B cell (primary cell): ENCODE data around the gene BCOR. TPM values are rescaled to one million over a fixed set of nuclear protein-coding genes. Genes with fewer than 3 reads are reported as not detected.

Experiments used
- ATAC-seq: fragments of 200-7000 bp; cut with Tn5 transposase; one replicate; pipeline ENCODE4 v1.10.0; 2021; ENCODE audit warnings: low read depth, mild to moderate bottlenecking, moderate number of reproducible peaks, moderate library complexity
- CTCF ChIA-PET: fragments of 350-600 bp; sonication (Branson Sonifier 250); formaldehyde crosslinking; loops from one replicate; lab custom pipeline; 2021; ENCODE audit warnings: antibody characterized with exemption, inconsistent platforms; lab: Charles Lee
- POLR2A ChIA-PET: fragments of 350-600 bp; sonication (Branson Sonifier 250); formaldehyde crosslinking; loops from one replicate; lab custom pipeline; 2021; ENCODE audit warnings: antibody characterized with exemption; lab: Charles Lee
- DNase-seq: peaks from one replicate; pipeline ENCODE4 v3.0.0; 2013
- H2AFZ ChIP-seq: 2 replicates; pipeline ENCODE4 v1.6.1; 2012; ENCODE audit warnings: mild to moderate bottlenecking, low read depth, low read length; ENCODE audit not compliant: insufficient read depth, poor library complexity, severe bottlenecking
- H3K27ac ChIP-seq, 2 donors: 1 replicate in 1 of 2; 2 replicates in 1 of 2; pipeline ENCODE4 v1.5.1; 2012 to 2013; ENCODE audit warnings: low read length in 2 of 2, mild to moderate bottlenecking in 2 of 2, moderate library complexity in 1 of 2
- H3K27me3 ChIP-seq, 4 experiments: fragments of 200-600 bp in 1 of 4; sonication (generic) in 1 of 4; replicated peaks in 1 of 4; 1 replicate in 2 of 4; 2 replicates in 2 of 4; pipeline versions ENCODE4 v1.6.1 to v1.7.0; 2013 to 2016; ENCODE audit warnings: low read length in 3 of 4, mild to moderate bottlenecking in 2 of 4, mixed read lengths in 1 of 4, moderate library complexity in 1 of 4; ENCODE audit not compliant: insufficient read depth in 4 of 4, control insufficient read depth in 3 of 4; ENCODE audit errors: control extremely low read depth in 1 of 4
- H3K36me3 ChIP-seq, 2 experiments: replicated peaks in 1 of 2; 1 replicate in 1 of 2; 2 replicates in 1 of 2; pipeline versions ENCODE4 v1.6.1 to v1.7.1; 2013; ENCODE audit warnings: low read length in 1 of 2; ENCODE audit not compliant: insufficient read depth in 2 of 2, control insufficient read depth in 1 of 2; ENCODE audit errors: control extremely low read depth in 1 of 2, extremely low read depth in 1 of 2
- H3K4me1 ChIP-seq, 2 donors: fragments of 200-600 bp in 1 of 2; sonication (generic) in 1 of 2; 1 replicate in 1 of 2; 2 replicates in 1 of 2; pipeline versions ENCODE4 v1.5.1 to v1.6.1; 2013 to 2017; ENCODE audit warnings: low read length in 2 of 2; ENCODE audit not compliant: control insufficient read depth in 2 of 2, insufficient read depth in 2 of 2
- H3K4me2 ChIP-seq: replicated peaks from 2 replicates; pipeline ENCODE3; 2012; ENCODE audit warnings: mild to moderate bottlenecking, low read depth, low read length; ENCODE audit not compliant: poor library complexity, severe bottlenecking
- H3K4me3 ChIP-seq, 5 experiments: fragments of 200-600 bp in 1 of 5; sonication (generic) in 1 of 5; 1 replicate in 3 of 5; 2 replicates in 2 of 5; pipeline versions ENCODE4 v1.5.1 to v1.7.0; 2011 to 2016; ENCODE audit warnings: low read length in 4 of 5, mild to moderate bottlenecking in 4 of 5, low read depth in 2 of 5, control low read depth in 1 of 5, moderate library complexity in 1 of 5; ENCODE audit not compliant: insufficient read depth in 1 of 5; ENCODE audit errors: control extremely low read depth in 1 of 5, extremely low read depth in 1 of 5
- H3K79me2 ChIP-seq: fragments of 200-600 bp; sonication (generic); one replicate; pipeline ENCODE4 v1.6.0; 2016; ENCODE audit warnings: low read length; ENCODE audit not compliant: control insufficient read depth, insufficient read depth
- H3K9ac ChIP-seq: fragments of 200-600 bp; sonication (generic); 2 replicates; pipeline ENCODE4 v1.6.1; 2017; ENCODE audit warnings: mild to moderate bottlenecking, low read length, moderate library complexity
- H3K9me3 ChIP-seq, 3 donors: one replicate each; pipeline versions ENCODE4 v1.6.1 to v1.7.1; 2013; ENCODE audit warnings: low read length in 2 of 3; ENCODE audit not compliant: control insufficient read depth in 2 of 3, insufficient read depth in 1 of 3; ENCODE audit errors: control extremely low read depth in 1 of 3
- H4K20me1 ChIP-seq: 2 replicates; pipeline ENCODE4 v1.6.0; 2012; ENCODE audit warnings: mild to moderate bottlenecking, low read length; ENCODE audit not compliant: insufficient read depth, control insufficient read depth, poor library complexity, severe bottlenecking
- H3K27ac Mint-ChIP-seq: one replicate; pipeline ENCODE4 v1.8.0; 2021; ENCODE audit warnings: mixed read lengths
- H3K27me3 Mint-ChIP-seq: one replicate; pipeline ENCODE4 v1.8.0; 2021; ENCODE audit warnings: mixed read lengths
- H3K4me1 Mint-ChIP-seq: one replicate; pipeline ENCODE4 v1.8.0; 2021; ENCODE audit warnings: mixed read lengths
- H3K4me3 Mint-ChIP-seq: one replicate; pipeline ENCODE4 v1.8.0; 2021; ENCODE audit warnings: mixed read lengths
- H3K9me3 Mint-ChIP-seq: one replicate; pipeline ENCODE4 v1.8.0; 2022; ENCODE audit warnings: mixed read lengths; ENCODE audit not compliant: insufficient read depth
- EZH2 ChIP-seq: IDR thresholded peaks from 2 replicates; pipeline ENCODE4 v1.6.1; 2012; ENCODE audit warnings: borderline replicate concordance, low read depth, mild to moderate bottlenecking, moderate library complexity, low read length; ENCODE audit not compliant: insufficient read depth, poor library complexity, severe bottlenecking
- WGBS: methylation state at CpG from one replicate; pipeline ENCODE4 v1.1.5; 2013; ENCODE audit warnings: missing lambda C conversion rate; ENCODE audit not compliant: insufficient coverage; 5-methylcytosine and 5-hydroxymethylcytosine counted together
- intact Hi-C: fragments of 100-400 bp; cut with micrococcal nuclease; formaldehyde crosslinking; loops from one replicate; pipeline ENCODE4 v1.10.0; 2022
- polyA plus RNA-seq: library from polyadenylated mRNA; depleted of rRNA; stranded (reverse); fragments of >200 nt; gene quantifications from 2 replicates; pipeline ENCODE4 v1.2.3, GENCODE V29; 2012
- total RNA-seq, 2 donors: library from RNA; stranded (reverse); fragments of 120-200 nt in 1 of 2; gene quantifications; 1 replicate in 1 of 2; 2 replicates in 1 of 2; pipeline versions ENCODE4 v1.2.3 to v1.2.4, GENCODE V29; 2013 to 2022
- TF ChIP-seq, protein P1 (sequence below): fragments of 200-600 bp; IDR thresholded peaks from one replicate; pipeline ENCODE4 v1.8.0; 2022; ENCODE audit warnings: antibody characterized with exemption, mild to moderate bottlenecking

The BCOR gene
- total and polyA plus RNA-seq, 2 donors (not counting 1 experiment from before 2014, with no cell fraction given), result 19.0 to 65.3 TPM

DNA sequence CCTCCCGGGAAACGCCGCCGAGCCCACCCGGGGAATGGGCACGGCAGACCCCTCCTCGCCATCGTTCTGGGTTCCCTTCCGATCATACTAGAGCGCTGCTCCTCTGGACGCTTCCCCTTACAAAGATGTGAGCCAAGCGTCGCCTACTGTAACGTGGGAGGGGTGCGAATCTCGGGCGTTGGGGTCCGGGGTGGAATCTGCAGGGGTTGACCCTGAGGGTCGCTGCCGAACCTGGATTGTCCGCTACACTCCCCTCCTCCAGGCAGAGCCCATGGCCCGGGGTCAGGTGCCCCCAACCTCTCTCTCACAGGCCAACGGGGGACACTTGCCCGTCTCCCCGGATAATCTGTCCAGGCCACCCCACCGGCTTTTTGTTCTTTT lies 13.8 kb downstream of the BCOR start:
- POLR2A ChIA-PET, result no interaction called here

More for the DNA sequence above, 13.8 kb downstream of the BCOR start:
- intact Hi-C loops, result no loop called here
- peaks cover 58% of the 10 kb centered on the region for H3K4me1 Mint-ChIP-seq
- Histone ChIP-seq H3K4me1 (peaks cover 45 to 51% of the 10 kb centered on the region in 2 donors), H3K36me3 (no peaks in the 10 kb centered on the region), H2AFZ (no peak overlapping the region), H3K4me3 (peak overlapping the region in 4 of 5 experiments; percentile 19 to 39 (median 36)), H3K9me3 (no peaks in the 10 kb centered on the region), H4K20me1 (peaks cover 93% of the 10 kb centered on the region), H3K27ac (no peak overlapping the region), H3K79me2 (peaks cover 90% of the 10 kb centered on the region), H3K27me3 (no peaks in the 10 kb centered on the region), H3K9ac (peak overlapping the region; percentile 53), H3K4me2 (peak overlapping the region; percentile 82)
- no peaks in the 10 kb centered on the region for H3K27me3 Mint-ChIP-seq
- H3K4me3 Mint-ChIP-seq, result peak overlapping the region; percentile 78
- no peak for TF ChIP-seq EZH2
- TF ChIP-seq, protein P1, sequence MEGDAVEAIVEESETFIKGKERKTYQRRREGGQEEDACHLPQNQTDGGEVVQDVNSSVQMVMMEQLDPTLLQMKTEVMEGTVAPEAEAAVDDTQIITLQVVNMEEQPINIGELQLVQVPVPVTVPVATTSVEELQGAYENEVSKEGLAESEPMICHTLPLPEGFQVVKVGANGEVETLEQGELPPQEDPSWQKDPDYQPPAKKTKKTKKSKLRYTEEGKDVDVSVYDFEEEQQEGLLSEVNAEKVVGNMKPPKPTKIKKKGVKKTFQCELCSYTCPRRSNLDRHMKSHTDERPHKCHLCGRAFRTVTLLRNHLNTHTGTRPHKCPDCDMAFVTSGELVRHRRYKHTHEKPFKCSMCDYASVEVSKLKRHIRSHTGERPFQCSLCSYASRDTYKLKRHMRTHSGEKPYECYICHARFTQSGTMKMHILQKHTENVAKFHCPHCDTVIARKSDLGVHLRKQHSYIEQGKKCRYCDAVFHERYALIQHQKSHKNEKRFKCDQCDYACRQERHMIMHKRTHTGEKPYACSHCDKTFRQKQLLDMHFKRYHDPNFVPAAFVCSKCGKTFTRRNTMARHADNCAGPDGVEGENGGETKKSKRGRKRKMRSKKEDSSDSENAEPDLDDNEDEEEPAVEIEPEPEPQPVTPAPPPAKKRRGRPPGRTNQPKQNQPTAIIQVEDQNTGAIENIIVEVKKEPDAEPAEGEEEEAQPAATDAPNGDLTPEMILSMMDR, result no peak
- CTCF ChIA-PET, result interaction anchor here (1.0 kb wide), 1 partner anchor 84 kb away, joined by 4 read pairs; no protein-coding TSS in a partner anchor
- WGBS, result 7% methylated on average over 5 of the region's 26 CpGs
- ATAC-seq (no peak), DNase-seq (no peak)
- no peak overlapping the region for H3K27ac Mint-ChIP-seq
- no peaks in the 10 kb centered on the region for H3K9me3 Mint-ChIP-seq
